SJSA1 (cell line): Measurements from ENCODE around the gene ZNF550. TPM values are rescaled to one million over a fixed set of nuclear protein-coding genes. Genes with fewer than 3 reads are reported as not detected.
"Not testable (repeated sequence)": the region's sequence is repeated elsewhere in the genome, so short reads cannot be mapped to it uniquely, and the experiment has no call there.

Experiments
- DNase-seq, 2 experiments: peaks; one replicate each; pipeline ENCODE4 v3.0.0-alpha.2; 2015 to 2020; ENCODE audit warnings: low spot score in 2 of 2, low read depth in 1 of 2
- H3K27ac ChIP-seq: fragments of 250-450 bp; sonication (Bioruptor Pico); 2 replicates; pipeline ENCODE4 v1.5.1; 2020; ENCODE audit warnings: mild to moderate bottlenecking, moderate library complexity
- H3K27me3 ChIP-seq: fragments of 250-450 bp; sonication (Bioruptor Pico); replicated peaks from 2 replicates; pipeline ENCODE4 v1.5.1; 2020; ENCODE audit warnings: mild to moderate bottlenecking, moderate library complexity
- H3K36me3 ChIP-seq: fragments of 250-450 bp; sonication (Bioruptor Pico); 2 replicates; pipeline ENCODE4 v1.5.1; 2020; ENCODE audit warnings: mild to moderate bottlenecking
- H3K4me1 ChIP-seq: fragments of 250-450 bp; sonication (Bioruptor Pico); replicated peaks from 2 replicates; pipeline ENCODE4 v1.6.1; 2021; ENCODE audit warnings: mild to moderate bottlenecking
- H3K4me3 ChIP-seq: fragments of 250-450 bp; sonication (Bioruptor Pico); 2 replicates; pipeline ENCODE4 v1.5.1; 2020; ENCODE audit warnings: mild to moderate bottlenecking
- H3K9me3 ChIP-seq: fragments of 250-450 bp; sonication (Bioruptor Pico); replicated peaks from 2 replicates; pipeline ENCODE4 v1.5.1; 2020; ENCODE audit warnings: mild to moderate bottlenecking
- total RNA-seq: library from RNA; depleted of rRNA; stranded (reverse); fragments of >200 nt; shearing (Covaris generic); gene quantifications from 2 replicates; pipeline ENCODE4 v1.2.3, GENCODE V29; 2014; rRNA removed

Gene ZNF550
- total RNA-seq, 1 experiment from 2014 or later, result 6.8 TPM

- not testable (repeated sequence) for DNase-seq, H3K4me1 ChIP-seq, H3K27ac ChIP-seq, H3K27me3 ChIP-seq
- Histone ChIP-seq H3K9me3 (peaks cover 16% of the 10 kb centered on the region), H3K36me3 (peaks cover 30% of the 10 kb centered on the region), H3K4me3 (peak overlapping the region; percentile 11; the same call in 1 of the 2 replicates)
These were observed 59.3 kb downstream of the ZNF550 start for GRCh38 chr19:57500400-57500799.

GRCh38 chr19:57499680-57500395 is 59.8 kb downstream of the ZNF550 start, which contains the start of gene ZNF773:
Gene ZNF773, plus strand, starts transcription at chr19:57499938. Its CDS starts 143 bp downstream, at chr19:57500081.
- not testable (repeated sequence) for H3K27me3 ChIP-seq, H3K4me1 ChIP-seq
- Histone ChIP-seq H3K9me3 (peaks cover 16% of the 10 kb centered on the region), H3K36me3 (peaks cover 30% of the 10 kb centered on the region), H3K4me3 (peak within 1 kb of the TSS; percentile 75), H3K27ac (peak within 1 kb of the TSS; percentile 65)
- DNase-seq, result peak; percentile 81 to 95

GRCh38 chr19:57499332-57499679 is 60.4 kb downstream of the ZNF550 start:
- not testable (repeated sequence) for H3K27me3 ChIP-seq, DNase-seq, H3K4me3 ChIP-seq

GRCh38 chr19:57488299-57488644 is 71.4 kb downstream of the ZNF550 start:
- not testable (repeated sequence) for H3K4me1 ChIP-seq, H3K4me3 ChIP-seq, H3K27ac ChIP-seq, H3K27me3 ChIP-seq, H3K9me3 ChIP-seq, DNase-seq
- H3K36me3 ChIP-seq, result peaks cover 11% of the 10 kb centered on the region

More at GRCh38 chr19:57499332-57499679, 60.4 kb downstream of the ZNF550 start:
- Histone ChIP-seq H3K36me3 (peaks cover 28% of the 10 kb centered on the region), H3K9me3 (peaks cover 16% of the 10 kb centered on the region)
- H3K27ac ChIP-seq, H3K4me1 ChIP-seq: not testable (repeated sequence)

GRCh38 chr19:57487477-57488298 is 72.0 kb downstream of the ZNF550 start, which contains the start of gene ZNF419:
Gene ZNF419, plus strand, starts transcription at chr19:57487750. Its CDS starts 201 bp downstream, at chr19:57487951.
- Histone ChIP-seq H3K27ac (peak within 1 kb of the TSS; percentile 5; the same call in 1 of the 2 replicates), H3K4me3 (peak within 1 kb of the TSS; percentile 85)
- H3K4me1 ChIP-seq, H3K27me3 ChIP-seq, H3K36me3 ChIP-seq, H3K9me3 ChIP-seq: not testable (repeated sequence)
- peak; percentile 70 to 86 for DNase-seq

Other genes starting within 250 kb of the ZNF550 start
- gene ZNF543, start 239.4 kb downstream of the ZNF550 start, total RNA-seq, result 6.0 and 11.0 TPM in 2 replicates
- 11.1 and 11.4 TPM in 2 replicates for gene ZNF304, start 208.6 kb downstream of the ZNF550 start, total RNA-seq
- gene TRAPPC2B, start 196.3 kb downstream of the ZNF550 start, total RNA-seq, result 13.4 and 20.8 TPM in 2 replicates
- gene ZNF547, start 196.3 kb downstream of the ZNF550 start, total RNA-seq, result 1.6 and 4.1 TPM in 2 replicates
- gene ZNF548, start 170.0 kb downstream of the ZNF550 start, total RNA-seq, result 16.4 and 31.8 TPM in 2 replicates
- 7.4 and 10.4 TPM in 2 replicates for gene ZNF17, start 148.7 kb downstream of the ZNF550 start, total RNA-seq
- gene ZNF749, start 124.5 kb downstream of the ZNF550 start, total RNA-seq, result 6.1 and 8.2 TPM in 2 replicates
- 0.03 TPM in 1 of 2 replicates, not detected in the other for gene VN1R1, start 102.7 kb downstream of the ZNF550 start, total RNA-seq
- 4.1 and 7.5 TPM in 2 replicates for gene ZNF772, start 82.3 kb downstream of the ZNF550 start, total RNA-seq
- gene ZNF419, start 72.1 kb downstream of the ZNF550 start, total RNA-seq, result 8.8 and 9.9 TPM in 2 replicates
- gene ZNF773, start 59.9 kb downstream of the ZNF550 start, total RNA-seq, result 8.7 and 13.1 TPM in 2 replicates
- 3.9 and 4.3 TPM in 2 replicates for gene ZNF549, start 32.5 kb downstream of the ZNF550 start, total RNA-seq
- 3.6 and 6.1 TPM in 2 replicates for gene ZNF416, start 19.0 kb upstream of the ZNF550 start, total RNA-seq
- gene ZIK1, start 24.3 kb upstream of the ZNF550 start, total RNA-seq, result 6.1 and 18.0 TPM in 2 replicates
- 12.6 and 21.4 TPM in 2 replicates for gene ZNF530, start 40.0 kb upstream of the ZNF550 start, total RNA-seq
- 25.0 and 26.3 TPM in 2 replicates for gene ZNF134, start 54.4 kb upstream of the ZNF550 start, total RNA-seq
- 9.7 and 18.5 TPM in 2 replicates for gene ZNF211, start 73.3 kb upstream of the ZNF550 start, total RNA-seq
- not detected in 2 replicates for gene ZSCAN4, start 109.1 kb upstream of the ZNF550 start, total RNA-seq
- 6.3 and 12.2 TPM in 2 replicates for gene ZNF551, start 122.1 kb upstream of the ZNF550 start, total RNA-seq
- 0.91 and 0.92 TPM in 2 replicates for gene ZNF154, start 149.3 kb upstream of the ZNF550 start, total RNA-seq
- 2.0 and 4.8 TPM in 2 replicates for gene ZNF671, start 167.8 kb upstream of the ZNF550 start, total RNA-seq
- gene ZNF776, start 187.0 kb upstream of the ZNF550 start, total RNA-seq, result 5.7 and 13.0 TPM in 2 replicates
- 10.7 and 18.2 TPM in 2 replicates for gene ZNF586, start 209.8 kb upstream of the ZNF550 start, total RNA-seq